Activated CD8-positive, alpha-beta memory T cell treated with anti-CD3 and anti-CD28 coated beads for 48 hours (primary cell): ENCODE measurements around the gene TMEM47.

Source experiments
- DNase-seq, 3 experiments: peaks; one replicate each; pipeline ENCODE4 v3.0.0-alpha.2; 2020; ENCODE audit warnings: low read depth in 2 of 3, low spot score in 2 of 3

The TMEM47 gene

GRCh38 chrX:34656842-34657725 lies at the start of gene TMEM47:
TSS of gene TMEM47 (minus strand) at chrX:34657285. CDS start at chrX:34657029, 256 bp downstream.
- DNase-seq = no peak

DNA sequence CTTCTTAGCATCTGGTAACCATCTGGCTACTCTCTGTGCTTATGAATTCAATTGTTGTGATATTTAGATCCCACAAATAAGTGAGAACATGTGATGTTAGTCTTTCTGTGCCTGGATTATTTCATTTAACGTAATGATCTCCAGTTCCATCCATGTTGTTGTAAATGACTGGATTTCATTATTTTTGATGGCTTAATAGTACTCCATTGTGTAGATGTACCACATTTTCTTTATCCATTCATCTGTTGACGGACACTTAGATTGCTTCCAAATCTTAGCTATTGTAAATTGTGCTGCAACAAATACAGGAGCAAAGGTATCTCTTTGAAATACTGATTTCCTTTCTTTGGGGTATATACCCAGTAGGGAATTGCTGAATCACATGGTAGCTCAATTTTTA lies 30.0 kb upstream of the TMEM47 start:
- DNase-seq = no peak

- DNase-seq = no peak
Observed at GRCh38 chrX:34659575-34659974, 2.5 kb upstream of the TMEM47 start.

DNA sequence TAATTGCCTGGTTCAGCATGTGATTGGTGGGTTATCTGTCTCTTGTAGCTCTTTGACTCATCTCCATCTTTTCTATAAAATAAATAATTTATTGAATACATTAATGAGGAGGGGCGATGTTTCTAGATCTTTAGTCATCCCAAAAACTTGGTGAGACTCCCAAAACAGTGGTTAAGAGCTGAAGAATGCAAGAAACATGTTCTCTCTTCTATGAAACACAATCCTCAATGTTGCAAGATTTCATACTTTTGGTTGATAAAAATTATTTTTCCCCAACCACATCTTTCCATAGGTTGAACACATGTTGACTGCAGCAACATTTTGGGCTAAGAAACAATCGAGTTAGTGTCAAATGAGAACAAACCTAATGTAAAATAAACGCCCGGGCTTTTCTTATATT lies 1.2 kb upstream of the TMEM47 start:
- DNase-seq = no peak

GRCh38 chrX:34657726-34658070 lies 613 bp upstream of the TMEM47 start:
- no peak for DNase-seq

- DNase-seq = no peak
Observed at GRCh38 chrX:34656467-34656841, 631 bp downstream of the TMEM47 start.

- DNase-seq = no peak
Observed at GRCh38 chrX:34655501-34656455, 1.3 kb downstream of the TMEM47 start.

GRCh38 chrX:34654696-34655490 lies 2.2 kb downstream of the TMEM47 start:
- DNase-seq = no peak

DNA sequence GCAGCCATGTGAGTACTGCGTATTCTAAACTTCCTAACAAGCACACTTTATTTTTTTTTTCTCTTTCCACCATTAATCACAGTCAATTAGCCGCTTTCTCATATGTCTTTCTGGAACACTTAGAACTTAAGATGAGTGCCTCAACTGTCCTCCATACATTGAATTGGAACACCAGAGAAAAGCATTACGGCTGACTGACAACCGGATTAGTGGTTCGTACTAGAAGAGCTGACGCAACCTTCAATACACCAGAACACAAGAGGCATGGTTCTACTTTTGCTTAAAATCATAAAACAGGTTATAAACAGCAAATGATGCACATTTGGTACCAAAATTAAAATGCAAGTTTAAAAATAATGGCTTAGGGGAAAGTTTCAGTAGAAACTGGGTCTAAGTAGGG lies 3.3 kb downstream of the TMEM47 start:
- no peak for DNase-seq

- no peak for DNase-seq
Observed at GRCh38 chrX:34642849-34643248, 14.2 kb downstream of the TMEM47 start.

GRCh38 chrX:34638116-34638515 lies 19.0 kb downstream of the TMEM47 start:
- no peak for DNase-seq

GRCh38 chrX:34634349-34634748 lies 22.7 kb downstream of the TMEM47 start:
- no peak for DNase-seq

- DNase-seq = no peak
Observed at GRCh38 chrX:34632384-34632783, 24.7 kb downstream of the TMEM47 start.

DNA sequence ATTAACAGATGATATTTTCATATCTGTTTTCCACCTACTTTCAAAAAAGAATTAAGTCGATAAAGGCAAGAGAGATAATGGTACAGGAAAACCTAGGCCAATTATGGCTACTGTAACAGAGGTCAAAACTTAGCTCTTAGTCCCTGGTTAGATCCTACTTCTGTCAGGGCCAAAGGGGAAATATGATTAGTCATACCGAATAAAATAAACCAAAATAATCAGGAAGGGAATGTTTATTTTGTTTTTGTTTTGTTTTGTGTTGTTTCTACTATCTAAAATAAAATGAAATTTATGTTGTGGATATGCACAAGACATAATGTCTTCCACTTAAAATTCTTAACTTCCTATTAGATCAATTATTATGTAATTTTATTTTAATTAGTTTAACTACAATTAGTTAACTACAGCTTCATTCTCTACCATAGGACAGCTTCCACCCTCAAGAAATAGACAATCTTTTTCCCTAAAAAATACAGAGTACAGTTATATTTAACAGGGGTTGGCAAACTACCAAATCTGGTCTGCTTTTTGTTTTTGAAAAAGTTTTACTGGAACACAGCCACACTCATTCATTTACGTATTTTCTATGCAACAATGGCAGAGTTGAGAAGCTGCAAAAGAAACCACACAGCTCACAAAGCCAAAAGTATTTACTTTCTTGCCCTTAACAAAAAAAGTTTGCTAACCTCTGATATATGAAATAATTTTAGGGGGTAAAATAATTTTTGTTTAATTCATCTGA lies 25.4 kb downstream of the TMEM47 start:
- DNase-seq = no peak

- DNase-seq = no peak
Observed at GRCh38 chrX:34629572-34629971, 27.5 kb downstream of the TMEM47 start.

DNA sequence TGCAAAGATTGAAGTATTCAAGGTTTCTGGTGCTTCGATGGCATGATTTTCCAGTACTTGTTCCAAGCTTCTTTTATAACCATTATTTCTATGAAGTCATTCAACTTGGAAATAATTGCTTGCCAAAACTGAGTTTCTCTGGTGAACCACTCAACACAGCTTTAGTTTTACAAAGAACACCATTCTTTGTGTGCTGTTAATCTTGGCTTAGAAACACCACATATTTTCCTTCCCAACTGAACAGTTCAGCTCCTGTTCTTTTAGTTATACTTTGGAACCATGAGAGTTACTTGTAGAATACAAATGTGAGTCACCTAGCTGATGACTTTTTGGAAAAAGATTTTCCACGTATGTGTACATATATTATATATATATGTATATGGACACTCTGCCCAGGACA lies 32.7 kb downstream of the TMEM47 start:
- DNase-seq = no peak

GRCh38 chrX:34619920-34620319 lies 37.2 kb downstream of the TMEM47 start:
- DNase-seq = no peak

GRCh38 chrX:34612036-34612435 lies 45.0 kb downstream of the TMEM47 start:
- DNase-seq = no peak

DNA sequence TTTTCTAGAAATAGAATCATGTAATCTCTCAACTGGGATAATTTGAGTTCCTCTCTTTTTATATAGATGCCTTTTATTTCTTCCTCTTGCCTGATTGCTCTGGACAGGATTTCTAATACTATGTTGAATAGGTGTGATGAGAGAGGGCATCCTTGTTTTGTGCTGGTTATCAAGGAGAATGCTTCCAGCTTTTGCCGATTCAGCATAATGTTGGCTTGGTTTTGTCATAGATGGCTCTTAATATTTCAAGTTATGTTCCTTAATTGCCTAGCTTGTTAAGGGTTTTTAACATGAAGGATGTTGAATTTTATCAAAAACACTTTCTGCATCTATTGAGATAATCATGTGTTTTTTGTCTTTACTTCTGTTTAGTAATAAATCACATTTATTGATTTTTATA lies 58.7 kb downstream of the TMEM47 start:
- DNase-seq = no peak

DNA sequence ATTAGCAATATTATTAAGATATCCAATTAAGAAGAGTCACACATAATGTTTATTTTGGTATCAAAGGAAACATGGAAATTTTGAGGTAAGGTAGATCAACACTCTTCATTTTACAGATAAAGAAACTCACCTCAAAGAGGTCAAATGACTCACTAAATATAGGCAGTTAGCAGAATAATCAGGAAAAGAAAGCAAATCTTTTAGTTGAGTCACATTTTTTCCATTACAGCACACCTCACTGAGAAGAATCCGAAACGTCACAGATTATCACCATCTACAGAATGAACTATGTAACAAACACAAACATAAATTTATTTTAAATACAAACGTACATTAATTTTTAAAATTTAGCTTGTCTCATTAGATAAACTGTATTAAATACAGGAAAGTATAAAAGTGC lies 70.1 kb downstream of the TMEM47 start:
- no peak for DNase-seq
